Skeletal muscle tissue (tissue), 4 donors: Measurements from ENCODE around the gene NEDD8. TPM values are rescaled to one million over a fixed set of nuclear protein-coding genes. Genes with fewer than 3 reads are reported as not detected.
"Not testable (repeated sequence)": the region's sequence is repeated elsewhere in the genome, so short reads cannot be mapped to it uniquely, and the experiment has no call there.

Experiments used
- H3K27ac ChIP-seq: one replicate; pipeline ENCODE4 v1.7.0; 2013; ENCODE audit warnings: mild to moderate bottlenecking, low read depth, low read length, inconsistent platforms
- H3K27me3 ChIP-seq, 3 donors: one replicate each; pipeline ENCODE4 v1.7.0; 2013; ENCODE audit warnings: low read length in 3 of 3; ENCODE audit not compliant: control insufficient read depth in 3 of 3, insufficient read depth in 3 of 3
- H3K36me3 ChIP-seq, 3 donors: one replicate each; pipeline ENCODE4 v1.7.0; 2013; ENCODE audit warnings: low read length in 3 of 3; ENCODE audit not compliant: control insufficient read depth in 3 of 3, insufficient read depth in 3 of 3
- H3K4me1 ChIP-seq, 3 donors: one replicate each; pipeline ENCODE4 v1.7.0; 2013; ENCODE audit warnings: low read length in 3 of 3, mild to moderate bottlenecking in 3 of 3; ENCODE audit not compliant: control insufficient read depth in 3 of 3, insufficient read depth in 3 of 3
- H3K4me3 ChIP-seq, 3 donors: one replicate each; pipeline ENCODE4 v1.7.0; 2013; ENCODE audit warnings: low read length in 3 of 3
- H3K9ac ChIP-seq, 3 donors: one replicate each; pipeline ENCODE4 v1.7.0; 2013; ENCODE audit warnings: low read length in 3 of 3, mild to moderate bottlenecking in 3 of 3, moderate library complexity in 2 of 3, low read depth in 1 of 3
- H3K9me3 ChIP-seq, 3 donors: one replicate each; pipeline ENCODE4 v1.7.0; 2013; ENCODE audit warnings: low read length in 3 of 3; ENCODE audit not compliant: control insufficient read depth in 3 of 3
- total RNA-seq: library from RNA; depleted of rRNA; stranded (reverse); fragments of >200 nt; gene quantifications from one replicate; pipeline ENCODE4 v1.2.3, GENCODE V29; 2014
- donor health status: Osteomylitis.

Gene NEDD8
- total RNA-seq, 1 donor from 2014 or later, result 81.9 TPM

- no peak overlapping the region for H3K9ac ChIP-seq
- no peak overlapping the region for H3K27ac ChIP-seq
- H3K36me3 ChIP-seq, result peaks cover 0 to 2% (median 2%) of the 10 kb centered on the region in 3 donors
- no peaks in the 10 kb centered on the region for H3K9me3 ChIP-seq
- no peaks in the 10 kb centered on the region for H3K4me1 ChIP-seq
- no peak overlapping the region for H3K4me3 ChIP-seq
- no peaks in the 10 kb centered on the region for H3K27me3 ChIP-seq
Measured at GRCh38 chr14:24249230-24250021, 17.3 kb upstream of the NEDD8 start.

- no peaks in the 10 kb centered on the region for H3K27me3 ChIP-seq
Measured at GRCh38 chr14:24247422-24247821, 15.3 kb upstream of the NEDD8 start.

GRCh38 chr14:24246765-24247212, 14.6 kb upstream of the NEDD8 start:
- Histone ChIP-seq H3K36me3 (peaks cover 0 to 2% (median 0%) of the 10 kb centered on the region in 3 donors), H3K9ac (no peak overlapping the region), H3K27me3 (no peaks in the 10 kb centered on the region), H3K9me3 (no peaks in the 10 kb centered on the region), H3K4me1 (peaks cover 8 to 11% (median 9%) of the 10 kb centered on the region in 3 donors), H3K27ac (no peak overlapping the region), H3K4me3 (no peak overlapping the region)

More at GRCh38 chr14:24247422-24247821, 15.3 kb upstream of the NEDD8 start:
- H3K4me1 ChIP-seq, result peaks cover 6 to 9% (median 6%) of the 10 kb centered on the region in 3 donors
- no peak overlapping the region for H3K4me3 ChIP-seq
- peaks cover 0 to 2% (median 0%) of the 10 kb centered on the region in 3 donors for H3K36me3 ChIP-seq
- H3K27ac ChIP-seq, result no peak overlapping the region
- no peaks in the 10 kb centered on the region for H3K9me3 ChIP-seq
- no peak overlapping the region for H3K9ac ChIP-seq

GRCh38 chr14:24245350-24245749, 13.2 kb upstream of the NEDD8 start:
- not testable (repeated sequence) for H3K4me3 ChIP-seq, H3K9me3 ChIP-seq, H3K27me3 ChIP-seq, H3K9ac ChIP-seq, H3K27ac ChIP-seq, H3K36me3 ChIP-seq
- peaks cover 21 to 26% (median 23%) of the 10 kb centered on the region in 3 donors for H3K4me1 ChIP-seq

- Histone ChIP-seq H3K36me3 (peaks cover 27 to 28% (median 28%) of the 10 kb centered on the region in 3 donors), H3K4me3 (peak overlapping the region; percentile 80 to 96 (median 96)), H3K9ac (peak overlapping the region; percentile 95 to 99 (median 97)), H3K9me3 (no peaks in the 10 kb centered on the region), H3K27ac (peak overlapping the region; percentile 100), H3K4me1 (peaks cover 28 to 39% (median 37%) of the 10 kb centered on the region in 3 donors), H3K27me3 (no peaks in the 10 kb centered on the region)
Measured at GRCh38 chr14:24243336-24243836, 11.2 kb upstream of the NEDD8 start.

- H3K4me1 ChIP-seq, result peaks cover 40 to 52% (median 49%) of the 10 kb centered on the region in 3 donors
- H3K9me3 ChIP-seq, result no peaks in the 10 kb centered on the region
- H3K9ac ChIP-seq, result peak overlapping the region; percentile 95 to 99 (median 97)
- H3K27ac ChIP-seq, result peak overlapping the region; percentile 100
- no peaks in the 10 kb centered on the region for H3K27me3 ChIP-seq
- peaks cover 39 to 43% (median 41%) of the 10 kb centered on the region in 3 donors for H3K36me3 ChIP-seq
- H3K4me3 ChIP-seq, result peak overlapping the region; percentile 80 to 96 (median 96)
Measured at GRCh38 chr14:24241829-24242443, 9.8 kb upstream of the NEDD8 start.

- peaks cover 53 to 59% (median 58%) of the 10 kb centered on the region in 3 donors for H3K36me3 ChIP-seq
- peak overlapping the region; percentile 11 for H3K27ac ChIP-seq
- peak overlapping the region in 2 of 3 donors; percentile 51 to 99 for H3K9ac ChIP-seq
- peak overlapping the region in 1 of 3 donors; percentile 1 for H3K4me3 ChIP-seq
- H3K9me3 ChIP-seq, result no peaks in the 10 kb centered on the region
- no peaks in the 10 kb centered on the region for H3K27me3 ChIP-seq
- H3K4me1 ChIP-seq, result peaks cover 44 to 65% (median 58%) of the 10 kb centered on the region in 3 donors
Measured at GRCh38 chr14:24240110-24240918, 8.1 kb upstream of the NEDD8 start.

GRCh38 chr14:24238527-24239037, 6.4 kb upstream of the NEDD8 start:
- Histone ChIP-seq H3K9ac (no peak overlapping the region), H3K36me3 (peaks cover 60 to 68% (median 66%) of the 10 kb centered on the region in 3 donors), H3K9me3 (no peaks in the 10 kb centered on the region), H3K4me3 (no peak overlapping the region), H3K27me3 (no peaks in the 10 kb centered on the region), H3K27ac (no peak overlapping the region), H3K4me1 (peaks cover 55 to 79% (median 71%) of the 10 kb centered on the region in 3 donors)

- no peaks in the 10 kb centered on the region for H3K27me3 ChIP-seq
- peaks cover 55 to 80% (median 71%) of the 10 kb centered on the region in 3 donors for H3K4me1 ChIP-seq
- peaks cover 60 to 68% (median 66%) of the 10 kb centered on the region in 3 donors for H3K36me3 ChIP-seq
- H3K9me3 ChIP-seq, result no peaks in the 10 kb centered on the region
- no peak overlapping the region for H3K27ac ChIP-seq
- H3K9ac ChIP-seq, result peak overlapping the region in 1 of 3 donors; percentile 10
- no peak overlapping the region for H3K4me3 ChIP-seq
Measured at GRCh38 chr14:24238123-24238522, 6.0 kb upstream of the NEDD8 start.
